SK-N-SH treated with all-trans-retinoic acid at 6 μM for 48 hours (cell line): ENCODE results near the gene MS4A4A.

Experiments
- CREB5 ChIP-seq: fragments of 250-450 bp; sonication (Bioruptor Pico); IDR thresholded peaks from 2 replicates; pipeline ENCODE4 v1.5.1; 2020; ENCODE audit warnings: low read depth, mild to moderate bottlenecking, moderate library complexity
- RARB ChIP-seq: fragments of 250-450 bp; sonication (Bioruptor Pico); IDR thresholded peaks from 2 replicates; pipeline ENCODE4 v1.8.0; 2021; ENCODE audit warnings: mild to moderate bottlenecking, moderate library complexity
- TOX ChIP-seq: fragments of 250-450 bp; sonication (Bioruptor Pico); IDR thresholded peaks from 2 replicates; pipeline ENCODE4 v1.8.0; 2021; ENCODE audit warnings: mild to moderate bottlenecking, moderate library complexity, borderline replicate concordance
- ZFP3 ChIP-seq: fragments of 250-450 bp; sonication (Bioruptor Pico); IDR thresholded peaks from 2 replicates; pipeline ENCODE4 v1.5.0; 2020; ENCODE audit warnings: mild to moderate bottlenecking, moderate library complexity
- ZNF8 ChIP-seq: fragments of 450-650 bp; formaldehyde crosslinking; IDR thresholded peaks from 2 replicates; pipeline ENCODE4 v1.5.0; 2020; ENCODE audit warnings: mild to moderate bottlenecking, moderate library complexity

GRCh38 chr11:60280412-60280811 lies at the start of gene MS4A4A:
- no peak for TF ChIP-seq TOX
- no peak for TF ChIP-seq RARB
- TF ChIP-seq ZNF8 (CRISPR knock-in tag), result no peak
- no peak for TF ChIP-seq CREB5 (CRISPR knock-in tag)
- no peak for TF ChIP-seq ZFP3 (CRISPR knock-in tag)
